GM21515 (cell line): ENCODE measurements around the gene DTD1.

Experiments used
- ATAC-seq: cut with Tn5 transposase; IDR thresholded peaks from one replicate; pipeline ENCODE4 v1.9.1; 2021; ENCODE audit not compliant: unreplicated experiment

Gene DTD1

DNA sequence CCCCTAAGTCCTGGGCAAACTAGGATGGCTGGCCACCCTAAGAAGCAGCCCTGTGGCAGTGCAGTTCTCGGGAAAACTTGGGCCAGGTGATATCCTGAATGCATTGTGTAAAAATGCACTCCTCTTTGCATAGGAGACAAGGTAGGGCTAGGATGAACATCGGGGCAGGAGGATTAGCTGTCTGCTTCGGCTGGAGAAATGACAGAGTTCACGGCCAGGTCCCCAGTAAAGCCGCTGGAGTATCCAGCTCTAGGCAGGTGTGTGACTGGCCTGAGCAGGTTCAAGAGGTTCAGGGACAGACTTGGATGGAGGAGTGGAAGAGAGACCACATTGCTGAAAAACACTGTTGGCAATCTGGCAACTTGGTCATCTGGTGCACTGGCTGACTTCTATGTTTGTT is 26.4 kb downstream of the DTD1 start:
- no peak for ATAC-seq

- ATAC-seq = no peak
Observed at GRCh38 chr20:18615020-18615650, 27.3 kb downstream of the DTD1 start.

- no peak for ATAC-seq
Observed at GRCh38 chr20:18621004-18621403, 33.1 kb downstream of the DTD1 start.

GRCh38 chr20:18623156-18623910 is 35.5 kb downstream of the DTD1 start:
- ATAC-seq = no peak

DNA sequence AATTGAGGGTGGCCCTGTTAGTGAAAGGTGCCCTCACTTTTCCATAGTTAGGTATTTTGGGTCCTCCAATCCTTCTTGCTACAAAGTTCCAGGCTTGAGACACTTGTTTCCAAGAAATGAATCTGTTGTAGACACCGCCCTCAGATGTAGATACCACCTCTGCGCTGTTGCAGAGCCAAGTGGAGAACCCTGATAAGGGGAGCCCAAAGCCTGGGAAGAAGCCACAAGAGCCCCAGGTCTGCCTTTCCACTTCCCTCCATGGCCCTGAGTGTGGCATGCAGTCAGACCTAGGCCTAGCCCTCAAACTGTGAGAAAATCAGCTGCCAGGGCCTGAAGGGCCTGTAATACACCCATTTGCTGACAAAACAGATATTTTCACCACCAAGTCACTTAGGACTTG is 37.1 kb downstream of the DTD1 start:
- ATAC-seq = no peak

DNA sequence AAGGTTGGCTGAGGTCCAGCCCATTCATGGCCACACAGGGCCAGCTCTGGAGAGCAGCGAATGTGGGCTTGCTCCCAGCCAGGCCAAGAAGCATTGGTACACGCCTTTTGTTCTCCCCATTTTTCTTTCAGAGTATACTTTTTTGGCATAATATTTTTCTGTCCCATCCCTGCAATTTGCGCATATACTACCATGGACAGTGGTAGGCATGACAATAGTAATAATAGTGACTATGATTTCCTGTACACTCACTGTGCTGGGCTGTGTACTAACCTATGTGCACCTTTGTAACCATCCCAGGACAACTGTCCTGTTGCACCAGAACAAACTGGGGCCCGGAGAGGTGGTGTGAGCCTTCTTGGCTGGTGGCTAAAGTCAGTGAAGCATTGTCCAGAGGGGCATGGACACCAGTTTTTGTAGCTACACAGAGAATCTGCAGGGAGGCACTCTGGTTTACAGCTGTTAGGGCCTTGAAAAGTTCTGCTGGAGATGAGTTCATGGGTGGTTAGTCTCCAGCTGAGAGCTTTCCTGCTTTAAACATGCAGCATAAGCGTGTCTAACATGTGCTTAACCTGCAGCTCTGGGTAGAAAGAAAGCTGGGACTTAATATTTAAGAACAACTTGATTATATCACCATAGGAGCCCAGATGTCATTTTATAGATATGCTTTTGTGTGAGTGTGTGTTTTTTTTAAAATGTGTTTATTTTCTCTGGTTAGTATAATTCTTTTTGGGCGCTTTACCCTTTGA is 38.2 kb downstream of the DTD1 start:
- ATAC-seq = no peak

DNA sequence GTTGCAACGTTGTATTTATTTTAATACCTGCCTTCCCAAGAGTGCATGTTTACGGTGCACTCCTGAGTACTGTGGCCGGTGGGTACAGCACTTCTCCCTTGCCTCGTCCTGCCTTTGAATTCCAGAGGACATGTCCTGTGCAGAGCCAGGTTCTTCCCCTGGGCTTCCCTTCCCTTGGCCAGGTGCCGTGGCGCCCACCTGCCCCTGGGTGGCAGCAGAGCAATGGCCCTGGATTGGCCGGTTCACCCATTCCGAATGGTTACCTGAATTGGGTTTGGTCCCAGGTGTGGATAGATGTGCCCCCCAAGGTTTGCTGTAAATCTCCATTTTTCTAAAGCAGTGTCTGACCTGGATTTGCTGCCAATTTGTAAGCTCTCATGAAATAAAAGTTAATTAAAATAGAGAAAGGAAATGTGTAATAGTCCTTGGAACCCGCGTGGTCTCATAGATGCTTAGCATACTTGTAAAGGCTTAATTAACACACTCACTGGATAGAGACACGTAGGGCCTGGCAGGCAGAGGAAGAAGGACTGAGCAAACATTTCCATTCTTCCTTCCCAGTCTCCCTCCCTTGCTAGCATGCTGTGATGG is 40.6 kb downstream of the DTD1 start:
- ATAC-seq = no peak

DNA sequence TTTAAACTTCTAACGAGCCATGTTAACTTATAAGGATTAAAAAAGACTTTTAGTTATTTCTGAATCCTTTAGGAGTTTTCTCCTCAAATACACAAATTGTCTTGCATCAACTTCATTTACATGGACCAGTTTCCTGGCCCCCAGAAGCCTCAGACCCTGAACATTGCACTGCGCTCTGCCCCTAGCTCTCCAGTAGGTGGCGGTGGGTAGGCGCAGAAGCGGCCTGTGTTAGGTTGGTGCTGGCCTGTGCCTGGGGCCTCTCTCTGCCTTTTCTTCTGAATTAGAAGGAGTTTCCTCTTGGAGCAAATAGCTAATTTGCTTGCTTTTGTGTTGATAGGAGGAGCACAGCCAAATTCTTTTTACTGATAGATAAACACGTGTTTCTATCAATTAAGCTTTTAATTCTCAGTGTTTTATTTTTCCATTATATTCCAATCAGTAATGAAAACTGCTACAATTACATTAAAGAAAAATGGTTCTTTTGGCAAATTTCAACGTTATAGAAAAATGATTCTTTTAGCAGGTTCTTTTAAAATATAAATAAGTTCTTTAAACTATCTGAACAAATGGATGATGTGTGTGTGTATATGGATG is 44.4 kb downstream of the DTD1 start:
- peak; percentile 86 for ATAC-seq

- ATAC-seq = no peak
Observed at GRCh38 chr20:18633411-18633810, 45.6 kb downstream of the DTD1 start.

DNA sequence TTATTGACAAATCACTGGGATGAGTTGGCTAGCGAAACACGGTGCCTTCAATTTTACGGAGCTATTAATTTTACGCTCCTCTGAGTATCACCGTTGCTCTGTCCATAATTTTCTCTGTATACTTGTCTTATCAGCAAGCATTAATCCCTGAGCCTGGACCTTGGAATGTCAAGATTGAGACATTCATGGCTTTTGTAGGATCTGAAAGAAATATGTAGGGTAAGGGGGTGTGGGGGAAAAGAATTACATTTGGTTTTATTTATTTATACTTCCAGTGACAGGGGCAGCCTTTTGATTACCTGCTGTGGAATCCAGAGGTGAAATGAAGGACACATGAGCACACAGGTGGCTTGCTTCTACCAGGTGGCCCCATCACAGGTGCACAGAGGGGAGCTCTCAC is 46.6 kb downstream of the DTD1 start:
- no peak for ATAC-seq

DNA sequence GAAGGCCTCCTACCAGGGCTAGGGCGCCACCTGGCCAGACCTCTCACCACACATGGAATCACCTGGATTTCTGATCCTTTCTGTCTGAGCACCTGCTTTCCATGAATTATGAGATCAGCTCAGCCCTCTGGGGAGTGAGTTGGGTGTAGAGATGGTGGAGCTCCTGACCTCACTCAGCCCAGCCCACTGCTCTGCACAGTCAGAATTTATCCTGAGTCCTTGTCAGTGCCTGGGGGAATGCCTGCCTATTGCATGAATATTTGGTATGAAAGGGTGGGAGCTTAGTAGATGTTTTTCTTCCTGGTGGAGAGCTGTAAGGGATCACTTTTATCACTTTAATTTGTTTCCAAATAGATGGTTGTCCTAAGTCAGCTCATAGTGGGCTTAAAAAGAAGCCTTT is 47.5 kb downstream of the DTD1 start:
- ATAC-seq = no peak

GRCh38 chr20:18637224-18637623 is 49.4 kb downstream of the DTD1 start:
- no peak for ATAC-seq

GRCh38 chr20:18638768-18639167 is 50.9 kb downstream of the DTD1 start:
- ATAC-seq = no peak

- ATAC-seq = no peak
Observed at GRCh38 chr20:18639501-18639979, 51.7 kb downstream of the DTD1 start.

GRCh38 chr20:18645196-18645745 is 57.4 kb downstream of the DTD1 start:
- ATAC-seq = no peak

- ATAC-seq = no peak
Observed at GRCh38 chr20:18645851-18646250, 58.0 kb downstream of the DTD1 start.

GRCh38 chr20:18647777-18648176 is 59.9 kb downstream of the DTD1 start:
- ATAC-seq = no peak

DNA sequence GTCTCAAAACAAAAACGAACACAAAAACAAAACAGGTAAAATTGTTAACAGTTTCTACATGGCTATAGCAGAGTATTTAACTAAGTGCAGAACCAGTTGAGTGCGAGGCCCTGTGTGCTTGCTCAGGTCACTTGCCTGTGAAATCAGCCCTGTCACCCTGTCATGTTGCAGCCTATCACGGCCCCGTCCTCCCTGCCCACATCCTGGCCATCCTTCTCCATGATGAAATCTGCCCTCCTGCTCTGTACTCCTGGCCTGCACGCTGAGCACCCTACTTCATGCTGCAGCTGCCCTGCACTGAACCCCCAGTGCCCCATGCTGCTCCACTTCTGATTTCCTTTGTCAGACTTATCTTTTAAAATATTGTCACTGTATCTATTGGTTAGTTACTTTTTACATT is 62.4 kb downstream of the DTD1 start:
- ATAC-seq = no peak

- ATAC-seq = no peak
Observed at GRCh38 chr20:18653736-18654447, 66.0 kb downstream of the DTD1 start.

- ATAC-seq = no peak
Observed at GRCh38 chr20:18654448-18654773, 66.6 kb downstream of the DTD1 start.
